Stimulated activated memory B cell treated with anti-CD40 and anti-IgM and Interleukin-4, amounts not matched to agents 10 μg/mL and 1 μg/mL and 100 μg/mL, for 72 hours (primary cell): ENCODE results near the gene NOL12.
A peak's percentile ranks its signal among the peaks of the same experiment; 100 is the strongest.
"Not testable (repeated sequence)": the region's sequence is repeated elsewhere in the genome, so short reads cannot be mapped to it uniquely, and the experiment has no call there.

Experiments
- ATAC-seq: fragments of 150-1000 bp; cut with Tn5 transposase; 2 replicates; pipeline ENCODE4 v1.10.0; 2021
- H3K27ac Mint-ChIP-seq: one replicate; pipeline ENCODE4 v1.8.0; 2022; ENCODE audit warnings: mild to moderate bottlenecking, mixed read lengths
- H3K27me3 Mint-ChIP-seq: one replicate; pipeline ENCODE4 v1.8.0; 2022; ENCODE audit warnings: mixed read lengths
- H3K36me3 Mint-ChIP-seq: one replicate; pipeline ENCODE4 v1.8.0; 2022; ENCODE audit warnings: mixed read lengths
- H3K4me1 Mint-ChIP-seq: one replicate; pipeline ENCODE4 v1.8.0; 2022; ENCODE audit warnings: mixed read lengths
- H3K4me3 Mint-ChIP-seq: one replicate; pipeline ENCODE4 v1.8.0; 2022; ENCODE audit warnings: mild to moderate bottlenecking, moderate library complexity, mixed read lengths
- H3K9me3 Mint-ChIP-seq: one replicate; pipeline ENCODE4 v1.8.0; 2022; ENCODE audit warnings: mixed read lengths

Gene NOL12

GRCh38 chr22:37713761-37714160 is 27.6 kb downstream of the NOL12 start:
- no peaks in the 10 kb centered on the region for H3K9me3 Mint-ChIP-seq
- ATAC-seq: no peak
- H3K4me1 Mint-ChIP-seq: peaks cover 7% of the 10 kb centered on the region
- no peaks in the 10 kb centered on the region for H3K27me3 Mint-ChIP-seq
- peak overlapping the region; percentile 60 for H3K27ac Mint-ChIP-seq
- no peak overlapping the region for H3K4me3 Mint-ChIP-seq
- peaks cover 25% of the 10 kb centered on the region for H3K36me3 Mint-ChIP-seq

- Mint-ChIP-seq H3K9me3 (no peaks in the 10 kb centered on the region), H3K27ac (no peak overlapping the region), H3K4me3 (no peak overlapping the region), H3K36me3 (peaks cover 24% of the 10 kb centered on the region), H3K27me3 (no peaks in the 10 kb centered on the region), H3K4me1 (peaks cover 7% of the 10 kb centered on the region)
- no peak for ATAC-seq
Measured at GRCh38 chr22:37714634-37715033, 28.5 kb downstream of the NOL12 start.

- Mint-ChIP-seq H3K4me1 (peaks cover 7% of the 10 kb centered on the region), H3K27me3 (no peaks in the 10 kb centered on the region), H3K4me3 (no peak overlapping the region), H3K27ac (no peak overlapping the region), H3K9me3 (no peaks in the 10 kb centered on the region), H3K36me3 (peaks cover 25% of the 10 kb centered on the region)
- no peak for ATAC-seq
Measured at GRCh38 chr22:37715760-37716159, 29.6 kb downstream of the NOL12 start.

GRCh38 chr22:37716708-37717107 is 30.6 kb downstream of the NOL12 start:
- Mint-ChIP-seq H3K27ac (no peak overlapping the region), H3K4me3 (no peak overlapping the region), H3K9me3 (no peaks in the 10 kb centered on the region), H3K27me3 (no peaks in the 10 kb centered on the region), H3K4me1 (peaks cover 7% of the 10 kb centered on the region), H3K36me3 (peaks cover 25% of the 10 kb centered on the region)
- no peak for ATAC-seq

- H3K27me3 Mint-ChIP-seq, H3K27ac Mint-ChIP-seq, H3K4me1 Mint-ChIP-seq, ATAC-seq, H3K9me3 Mint-ChIP-seq, H3K4me3 Mint-ChIP-seq: not testable (repeated sequence)
- peaks cover 25% of the 10 kb centered on the region for H3K36me3 Mint-ChIP-seq
Measured at GRCh38 chr22:37717235-37717634, 31.1 kb downstream of the NOL12 start.

GRCh38 chr22:37717746-37718305 is 31.7 kb downstream of the NOL12 start:
- H3K4me1 Mint-ChIP-seq, H3K4me3 Mint-ChIP-seq, ATAC-seq, H3K27me3 Mint-ChIP-seq, H3K27ac Mint-ChIP-seq, H3K9me3 Mint-ChIP-seq: not testable (repeated sequence)
- H3K36me3 Mint-ChIP-seq: peaks cover 25% of the 10 kb centered on the region

GRCh38 chr22:37725551-37726240 is 39.6 kb downstream of the NOL12 start:
- Mint-ChIP-seq H3K27ac (no peak overlapping the region), H3K9me3 (no peaks in the 10 kb centered on the region), H3K27me3 (no peaks in the 10 kb centered on the region), H3K4me1 (no peaks in the 10 kb centered on the region), H3K36me3 (peaks cover 27% of the 10 kb centered on the region), H3K4me3 (no peak overlapping the region)
- peak; percentile 24 for ATAC-seq

- Mint-ChIP-seq H3K4me1 (no peaks in the 10 kb centered on the region), H3K36me3 (peaks cover 27% of the 10 kb centered on the region), H3K27me3 (no peaks in the 10 kb centered on the region), H3K27ac (no peak overlapping the region), H3K4me3 (no peak overlapping the region), H3K9me3 (no peaks in the 10 kb centered on the region)
- ATAC-seq: peak; percentile 48
Measured at GRCh38 chr22:37726241-37726887, 40.2 kb downstream of the NOL12 start.

- Mint-ChIP-seq H3K4me1 (no peaks in the 10 kb centered on the region), H3K27ac (no peak overlapping the region), H3K4me3 (no peak overlapping the region), H3K9me3 (no peaks in the 10 kb centered on the region), H3K36me3 (peaks cover 18% of the 10 kb centered on the region), H3K27me3 (no peaks in the 10 kb centered on the region)
- no peak for ATAC-seq
Measured at GRCh38 chr22:37728620-37729019, 42.5 kb downstream of the NOL12 start.

- Mint-ChIP-seq H3K27ac (no peak overlapping the region), H3K4me3 (no peak overlapping the region), H3K36me3 (no peaks in the 10 kb centered on the region), H3K4me1 (no peaks in the 10 kb centered on the region), H3K9me3 (no peaks in the 10 kb centered on the region), H3K27me3 (no peaks in the 10 kb centered on the region)
- peak; percentile 59 for ATAC-seq
Measured at GRCh38 chr22:37731804-37732471, 45.8 kb downstream of the NOL12 start.

GRCh38 chr22:37732699-37733607 is 46.8 kb downstream of the NOL12 start:
- Mint-ChIP-seq H3K9me3 (no peaks in the 10 kb centered on the region), H3K36me3 (no peaks in the 10 kb centered on the region), H3K27ac (no peak overlapping the region), H3K4me1 (no peaks in the 10 kb centered on the region), H3K27me3 (no peaks in the 10 kb centered on the region), H3K4me3 (no peak overlapping the region)
- no peak for ATAC-seq

GRCh38 chr22:37733625-37734401 is 47.7 kb downstream of the NOL12 start:
- H3K27me3 Mint-ChIP-seq: no peaks in the 10 kb centered on the region
- no peak overlapping the region for H3K4me3 Mint-ChIP-seq
- no peak for ATAC-seq
- H3K36me3 Mint-ChIP-seq: no peaks in the 10 kb centered on the region
- H3K27ac Mint-ChIP-seq: no peak overlapping the region
- no peaks in the 10 kb centered on the region for H3K4me1 Mint-ChIP-seq
- H3K9me3 Mint-ChIP-seq: peaks cover 3% of the 10 kb centered on the region

GRCh38 chr22:37734402-37734700 is 48.2 kb downstream of the NOL12 start:
- Mint-ChIP-seq H3K4me3 (no peak overlapping the region), H3K27me3 (no peaks in the 10 kb centered on the region), H3K36me3 (no peaks in the 10 kb centered on the region), H3K9me3 (peaks cover 3% of the 10 kb centered on the region), H3K4me1 (no peaks in the 10 kb centered on the region), H3K27ac (no peak overlapping the region)
- ATAC-seq: no peak

GRCh38 chr22:37734964-37735451 is 48.9 kb downstream of the NOL12 start:
- Mint-ChIP-seq H3K9me3 (peaks cover 3% of the 10 kb centered on the region), H3K27me3 (no peaks in the 10 kb centered on the region), H3K4me3 (no peak overlapping the region), H3K27ac (no peak overlapping the region), H3K36me3 (no peaks in the 10 kb centered on the region), H3K4me1 (no peaks in the 10 kb centered on the region)
- ATAC-seq: no peak
